ENCODE measurements around the gene HHAT. TPM values are rescaled to one million over a fixed set of nuclear protein-coding genes. Genes with fewer than 3 reads are reported as not detected.

HHAT gene
- total RNA-seq, 1 donor from 2014 or later = 14.7 TPM

GRCh38 chr1:210374600-210374953, 45.9 kb downstream of the HHAT start:
- Mint-ChIP-seq H3K27ac (peak overlapping the region; percentile 97), H3K36me3 (ENCODE audit: insufficient read depth) (no peaks in the 10 kb centered on the region), H3K9me3 (ENCODE audit: low read depth) (no peaks in the 10 kb centered on the region), H3K4me3 (ENCODE audit: low read depth) (no peak overlapping the region), H3K27me3 (no peaks in the 10 kb centered on the region), H3K4me1 (ENCODE audit: low read depth) (peaks cover 32% of the 10 kb centered on the region)
- DNase-seq (ENCODE audit: low spot score, unreplicated experiment) = no peak
- no peak for TF ChIP-seq CTCF (IDR thresholded peaks at IDR 0.05; ENCODE audit: unreplicated experiment)

- TF ChIP-seq CTCF (IDR thresholded peaks at IDR 0.05; ENCODE audit: unreplicated experiment) = no peak
Measured at GRCh38 chr1:210376836-210377372, 48.2 kb downstream of the HHAT start.

GRCh38 chr1:210377731-210378333, 49.1 kb downstream of the HHAT start:
- Mint-ChIP-seq H3K36me3 (ENCODE audit: insufficient read depth) (no peaks in the 10 kb centered on the region), H3K27ac (peak overlapping the region; percentile 3), H3K4me3 (ENCODE audit: low read depth) (no peak overlapping the region), H3K27me3 (no peaks in the 10 kb centered on the region), H3K9me3 (ENCODE audit: low read depth) (no peaks in the 10 kb centered on the region), H3K4me1 (ENCODE audit: low read depth) (peaks cover 29% of the 10 kb centered on the region)
- no peak for TF ChIP-seq CTCF (IDR thresholded peaks at IDR 0.05; ENCODE audit: unreplicated experiment)
- DNase-seq (ENCODE audit: low spot score, unreplicated experiment) = no peak

More at GRCh38 chr1:210376836-210377372, 48.2 kb downstream of the HHAT start:
- no peak for DNase-seq (ENCODE audit: low spot score, unreplicated experiment)
- Mint-ChIP-seq H3K27me3 (no peaks in the 10 kb centered on the region), H3K9me3 (ENCODE audit: low read depth) (no peaks in the 10 kb centered on the region), H3K4me1 (ENCODE audit: low read depth) (peaks cover 30% of the 10 kb centered on the region), H3K27ac (no peak overlapping the region), H3K36me3 (ENCODE audit: insufficient read depth) (no peaks in the 10 kb centered on the region), H3K4me3 (ENCODE audit: low read depth) (no peak overlapping the region)

GRCh38 chr1:210378736-210379135, 50.0 kb downstream of the HHAT start:
- Mint-ChIP-seq H3K9me3 (ENCODE audit: low read depth) (no peaks in the 10 kb centered on the region), H3K27me3 (no peaks in the 10 kb centered on the region), H3K4me1 (ENCODE audit: low read depth) (peaks cover 23% of the 10 kb centered on the region), H3K4me3 (ENCODE audit: low read depth) (no peak overlapping the region), H3K27ac (no peak overlapping the region), H3K36me3 (ENCODE audit: insufficient read depth) (no peaks in the 10 kb centered on the region)
- no peak for TF ChIP-seq CTCF (IDR thresholded peaks at IDR 0.05; ENCODE audit: unreplicated experiment)
- no peak for DNase-seq (ENCODE audit: low spot score, unreplicated experiment)

- Mint-ChIP-seq H3K36me3 (ENCODE audit: insufficient read depth) (no peaks in the 10 kb centered on the region), H3K4me1 (ENCODE audit: low read depth) (peaks cover 40% of the 10 kb centered on the region), H3K27ac (no peak overlapping the region), H3K9me3 (ENCODE audit: low read depth) (no peaks in the 10 kb centered on the region), H3K4me3 (ENCODE audit: low read depth) (no peak overlapping the region), H3K27me3 (no peaks in the 10 kb centered on the region)
- DNase-seq (ENCODE audit: low spot score, unreplicated experiment) = no peak
- no peak for TF ChIP-seq CTCF (IDR thresholded peaks at IDR 0.05; ENCODE audit: unreplicated experiment)
Measured at GRCh38 chr1:210381934-210382333, 53.2 kb downstream of the HHAT start.
